GM18868 (cell line): ENCODE measurements around the gene ZNF24.
A peak's percentile ranks its signal among the peaks of the same experiment; 100 is the strongest.

Experiments
- ATAC-seq: cut with Tn5 transposase; IDR thresholded peaks from one replicate; pipeline ENCODE4 v1.9.1; 2021; ENCODE audit warnings: mild to moderate bottlenecking, moderate library complexity; ENCODE audit not compliant: unreplicated experiment

Gene ZNF24

DNA sequence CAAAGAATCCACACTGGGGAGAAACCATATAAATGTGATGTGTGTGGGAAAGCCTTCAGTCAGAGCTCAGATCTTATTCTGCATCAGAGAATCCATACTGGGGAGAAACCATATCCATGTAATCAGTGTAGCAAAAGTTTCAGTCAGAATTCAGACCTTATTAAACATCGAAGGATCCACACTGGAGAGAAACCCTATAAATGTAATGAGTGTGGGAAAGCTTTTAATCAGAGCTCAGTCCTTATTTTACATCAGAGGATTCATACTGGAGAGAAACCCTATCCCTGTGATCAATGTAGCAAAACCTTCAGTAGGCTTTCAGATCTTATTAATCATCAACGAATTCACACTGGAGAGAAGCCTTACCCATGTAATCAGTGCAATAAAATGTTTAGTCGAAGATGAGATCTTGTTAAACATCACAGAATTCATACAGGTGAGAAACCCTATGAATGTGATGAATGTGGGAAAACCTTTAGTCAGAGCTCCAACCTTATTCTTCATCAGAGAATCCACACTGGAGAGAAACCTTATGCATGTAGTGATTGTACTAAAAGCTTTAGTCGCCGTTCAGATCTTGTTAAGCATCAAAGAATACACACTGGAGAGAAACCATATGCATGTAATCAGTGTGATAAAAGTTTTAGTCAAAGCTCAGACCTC, 37.5 kb downstream of the ZNF24 start:
- no peak for ATAC-seq

DNA sequence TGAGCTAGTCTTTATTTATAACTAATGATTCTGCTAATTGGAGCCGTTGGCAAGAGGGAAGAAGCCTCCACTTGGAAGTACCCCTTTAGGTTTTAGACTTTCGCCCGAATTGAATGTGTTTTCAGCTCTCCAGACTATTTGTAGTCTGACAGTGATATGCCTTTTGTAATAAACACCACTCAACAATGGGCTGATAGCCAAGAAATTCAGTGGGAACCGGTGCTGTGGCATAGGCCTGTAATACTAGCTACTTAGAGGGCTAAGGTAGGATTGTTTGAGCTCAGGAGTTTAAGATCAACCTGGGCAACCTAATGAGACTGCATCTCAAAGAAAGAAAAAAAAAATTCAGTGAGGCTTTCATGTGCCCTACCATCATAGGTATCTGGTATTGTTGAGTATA, 40.6 kb downstream of the ZNF24 start:
- ATAC-seq: no peak

DNA sequence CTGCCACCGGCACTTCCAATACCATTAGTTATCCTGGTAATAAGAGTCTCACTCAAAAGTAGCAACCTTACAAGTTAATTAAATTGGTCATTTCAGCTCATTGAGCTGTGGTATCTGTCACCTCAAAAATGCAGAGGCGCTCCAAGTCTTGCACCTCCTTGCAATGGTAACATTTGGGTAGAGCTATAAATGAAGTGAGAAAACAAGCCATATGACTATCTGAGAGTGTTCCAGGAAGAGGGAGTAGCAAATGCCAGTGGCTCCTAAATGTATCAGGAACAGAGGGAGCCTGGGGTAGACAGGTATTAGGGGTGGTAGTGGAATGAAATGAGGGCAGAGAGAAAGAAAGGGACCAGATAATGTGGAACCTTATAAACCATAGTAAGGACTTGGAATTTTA, 48.2 kb downstream of the ZNF24 start:
- ATAC-seq: no peak

DNA sequence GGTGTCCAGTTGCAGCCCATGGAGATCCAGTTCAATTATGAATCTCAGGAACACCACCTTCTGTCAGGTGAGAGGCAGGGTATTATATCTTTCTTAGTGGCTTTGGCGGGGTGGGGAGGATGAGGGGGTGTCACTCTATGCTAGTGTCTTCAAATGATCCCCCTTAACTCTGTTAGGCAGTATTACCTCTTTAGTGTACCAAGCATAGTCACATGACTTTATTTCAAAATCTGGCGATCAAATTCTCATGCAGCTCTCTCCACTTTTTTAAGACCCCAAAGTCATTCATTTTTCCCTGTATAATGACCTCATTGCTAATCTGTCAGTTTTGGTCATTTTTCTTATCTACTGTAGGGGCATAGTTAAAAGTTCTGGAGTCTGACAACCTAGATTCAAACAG, 53.1 kb downstream of the ZNF24 start:
- ATAC-seq: no peak

DNA sequence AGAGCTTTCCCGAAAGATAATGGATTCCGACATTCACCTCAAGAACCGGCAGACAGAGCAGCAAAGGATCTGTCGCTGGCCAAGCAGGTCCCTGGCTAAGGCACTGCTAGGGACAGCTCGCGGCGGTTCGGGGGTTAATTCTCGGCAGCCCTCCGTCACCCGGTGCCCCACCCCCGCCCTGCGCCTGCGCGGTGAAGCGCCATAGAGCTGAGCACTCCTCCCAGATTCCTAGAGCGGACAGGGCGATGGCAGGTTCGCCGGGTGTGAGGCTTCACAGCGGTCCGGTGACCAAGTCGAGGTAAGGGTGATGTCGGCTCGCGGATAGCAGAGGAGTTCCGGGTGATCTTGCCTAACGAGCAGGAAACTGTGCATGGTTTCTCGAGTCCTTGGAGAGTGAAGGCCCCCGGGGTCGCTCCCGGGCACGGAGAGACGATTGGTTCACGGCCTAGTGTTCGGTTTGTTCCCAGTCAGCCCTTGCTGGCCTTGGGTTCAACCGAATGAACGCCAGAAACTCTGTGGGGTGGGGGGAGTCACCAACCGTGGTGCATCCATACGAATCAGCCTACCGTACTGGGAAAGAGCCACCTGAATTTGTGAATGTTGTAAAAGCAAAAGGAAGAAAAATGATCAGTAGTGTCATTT, 54.0 kb downstream of the ZNF24 start, which contains the start of gene ZSCAN30:
ZSCAN30 (minus strand) TSS at position 136 of the 642 bp plus-strand sequence. CDS start 25,877 bp downstream, outside the sequence.
- ATAC-seq: peak; percentile 87

DNA sequence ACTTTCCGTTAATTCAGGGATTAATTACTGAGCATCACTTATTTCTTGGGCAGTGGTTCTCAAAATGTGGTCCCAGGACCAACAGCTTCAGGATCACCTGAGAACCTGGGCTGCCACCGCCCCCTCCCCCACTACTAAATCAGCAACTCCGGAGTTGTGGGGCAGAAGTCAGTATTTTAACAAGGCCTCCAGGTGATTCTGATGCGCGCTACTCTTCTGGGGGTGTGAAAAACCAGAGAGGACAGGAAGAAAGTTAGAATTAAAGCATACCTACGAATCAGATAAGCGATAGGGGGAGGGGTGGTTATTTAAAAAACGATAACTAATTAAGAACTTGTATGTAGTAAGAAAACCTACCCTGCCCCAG, 54.5 kb downstream of the ZNF24 start:
- peak; percentile 38 for ATAC-seq

DNA sequence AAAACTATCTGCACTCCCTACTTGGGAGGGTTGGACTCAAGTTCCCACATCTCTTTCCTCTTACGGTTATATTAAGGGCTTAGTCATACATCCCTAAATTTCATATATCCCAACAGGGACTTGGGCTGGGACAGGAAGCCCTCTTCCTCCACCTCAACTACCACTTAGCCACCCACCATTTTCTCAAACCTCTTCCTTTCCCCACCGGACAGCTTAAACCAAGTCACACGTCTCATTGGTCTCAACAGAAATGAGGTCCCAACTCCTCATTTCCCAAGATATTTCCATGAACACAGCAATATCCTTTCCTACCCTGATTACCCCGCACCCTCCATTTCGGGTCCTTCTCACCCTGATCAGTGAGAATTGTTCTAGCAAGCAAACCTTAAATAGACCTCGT, 54.9 kb downstream of the ZNF24 start:
- ATAC-seq: peak; percentile 4

DNA sequence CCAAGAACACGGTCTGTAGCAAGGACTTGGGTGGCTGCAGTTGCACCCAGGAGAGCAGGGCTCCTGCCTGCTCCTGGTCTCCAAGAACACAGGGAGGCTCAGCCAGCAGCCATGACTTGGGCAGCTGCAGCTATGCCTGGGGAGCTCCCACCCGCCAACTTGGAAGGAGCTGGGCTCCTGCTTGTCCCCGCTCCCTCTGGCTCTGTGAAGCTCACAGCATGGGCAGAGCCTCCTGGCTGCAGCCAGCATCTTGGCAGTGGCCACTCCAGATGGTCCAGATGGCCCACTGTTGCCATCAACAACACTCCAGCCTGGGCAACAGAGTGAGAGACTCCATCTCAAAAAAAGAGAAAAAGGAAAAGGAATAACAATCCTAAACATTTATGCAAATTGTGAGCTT, 59.4 kb downstream of the ZNF24 start:
- ATAC-seq: no peak

DNA sequence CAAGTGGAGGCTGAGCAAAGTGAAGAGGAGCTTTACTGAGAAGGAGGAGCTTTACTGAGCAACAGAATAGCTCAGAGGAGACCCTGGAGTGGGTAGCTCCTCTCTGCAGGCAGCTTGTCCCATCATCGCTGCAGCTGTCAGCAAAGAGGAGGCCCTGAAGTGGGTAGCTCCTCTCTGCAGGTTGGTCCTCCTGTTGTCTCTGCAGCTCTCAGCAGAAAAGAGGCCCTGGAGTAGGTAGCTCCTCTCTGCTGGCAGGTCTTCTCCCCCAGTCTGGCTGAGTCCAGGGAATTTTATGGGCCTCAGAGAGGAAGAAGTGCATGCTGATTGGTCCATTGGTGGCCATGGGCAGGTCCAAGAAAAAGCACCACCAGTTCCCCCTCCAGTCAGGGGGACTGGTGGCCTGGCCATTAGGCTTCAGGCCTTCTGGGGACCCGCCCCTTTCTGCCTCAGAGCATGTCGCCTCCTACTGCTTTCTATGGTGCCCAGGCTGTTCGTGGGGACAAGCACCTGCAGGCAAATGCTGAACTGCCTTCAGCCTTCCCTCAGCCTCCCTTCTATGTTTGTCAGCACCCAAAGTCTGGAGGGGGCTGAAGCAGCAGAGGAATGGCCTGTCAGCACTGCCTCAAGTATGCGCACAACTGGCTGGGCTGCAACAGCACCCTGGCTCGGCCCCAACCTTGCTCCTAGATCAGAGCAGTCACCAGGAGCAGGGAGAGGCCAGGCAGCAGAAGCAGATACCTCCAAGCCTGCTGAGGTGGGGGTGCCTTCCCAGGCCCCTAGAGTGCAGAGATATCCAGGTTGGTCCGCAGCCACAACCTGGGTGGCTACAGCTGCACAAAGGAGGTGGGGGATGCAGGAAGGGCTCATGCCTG, 60.1 kb downstream of the ZNF24 start:
- no peak for ATAC-seq

DNA sequence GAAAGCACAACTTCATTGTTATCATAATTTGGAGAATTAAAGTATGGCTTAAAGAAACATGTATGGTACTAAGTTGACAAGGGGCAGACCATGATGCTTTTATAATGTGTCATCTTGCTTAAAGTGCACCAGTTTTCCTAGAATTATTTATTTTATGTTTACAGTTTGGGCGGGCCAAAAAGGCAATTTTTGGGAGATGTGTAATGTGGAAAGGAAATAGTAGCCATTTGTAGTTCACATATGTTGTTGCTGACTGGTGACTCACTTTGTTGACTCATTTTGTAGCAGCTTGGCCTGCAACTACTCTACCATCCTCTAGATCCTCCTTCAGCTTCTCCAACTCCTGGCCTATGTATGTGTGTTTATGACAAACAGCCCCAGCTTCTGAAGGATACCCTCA, 61.9 kb downstream of the ZNF24 start:
- no peak for ATAC-seq
